ENCODE data around the gene SEC24D. TPM values are rescaled to one million over a fixed set of nuclear protein-coding genes. Genes with fewer than 3 reads are reported as not detected.

The SEC24D gene
- total and polyA plus RNA-seq, 2 of the 8 experiments (the other 6 are each of a cell fraction or from before 2014, with no cell fraction given), result 28.9 to 91.6 TPM

DNA sequence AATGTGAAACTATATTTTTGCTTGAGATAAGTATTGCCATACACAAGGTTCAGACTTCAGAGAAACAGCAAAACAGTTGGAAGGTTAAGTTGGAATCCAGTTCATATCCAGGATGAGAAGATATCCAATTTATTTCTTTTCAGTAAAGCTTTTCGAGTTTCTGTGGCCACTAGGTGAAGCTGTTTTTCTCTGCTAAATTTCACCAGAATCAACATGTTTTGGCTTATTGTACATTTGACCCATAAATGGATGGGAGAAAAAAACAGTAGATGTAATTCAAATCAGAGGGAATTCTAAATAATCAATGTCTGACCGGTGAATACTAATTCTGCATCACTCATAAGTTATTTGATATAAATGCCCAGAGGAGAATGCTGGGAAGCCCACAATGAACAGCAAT is 159.8 kb downstream of the SEC24D start:
- no peak overlapping the region for H2BK15ac ChIP-seq (ENCODE audit: low read length)
- FAIRE-seq (no peak), DNase-seq (ENCODE audit: low read depth in 1 of 2, low spot score in 2 of 2) (no peak)
- H3K27me3 ChIP-seq (replicated peaks in 1 of 4; ENCODE audit: control insufficient read depth in 3 of 4, extremely low read depth in 1 of 4, insufficient read depth in 3 of 4, low read length in 3 of 4), result no peaks in the 10 kb centered on the region
- no peak overlapping the region for H3K56ac ChIP-seq (replicated peaks; ENCODE audit: insufficient read length, low read depth, low read length)
- no peak overlapping the region for H3K4me2 ChIP-seq (ENCODE audit: insufficient read depth in 1 of 2, low read depth in 2 of 2, low read length in 2 of 2)
- no peaks in the 10 kb centered on the region for H3K79me1 ChIP-seq (ENCODE audit: low read depth, low read length)
- H3K14ac ChIP-seq (ENCODE audit: insufficient read length), result no peak overlapping the region
- H2BK20ac ChIP-seq (ENCODE audit: low read length), result no peak overlapping the region
- H3K9ac ChIP-seq (replicated peaks in 1 of 4; ENCODE audit: extremely low read depth in 1 of 4, low read depth in 3 of 4, low read length in 3 of 4), result no peak overlapping the region
- H2AFZ ChIP-seq (ENCODE audit: low read length), result no peak overlapping the region
- no peak overlapping the region for H2BK120ac ChIP-seq (replicated peaks; ENCODE audit: low read depth, low read length)
- H3K79me2 ChIP-seq (ENCODE audit: control insufficient read depth in 1 of 2, insufficient read depth in 2 of 2, low read length in 2 of 2), result no peaks in the 10 kb centered on the region
- H3K4me1 ChIP-seq (replicated peaks in 1 of 4; ENCODE audit: control insufficient read depth in 3 of 4, insufficient read depth in 4 of 4, low read length in 3 of 4), result no peaks in the 10 kb centered on the region
- no peaks in the 10 kb centered on the region for H3K36me3 ChIP-seq (ENCODE audit: control insufficient read depth in 2 of 4, insufficient read depth in 4 of 4, low read length in 3 of 4)
- TF ChIP-seq, protein P1, sequence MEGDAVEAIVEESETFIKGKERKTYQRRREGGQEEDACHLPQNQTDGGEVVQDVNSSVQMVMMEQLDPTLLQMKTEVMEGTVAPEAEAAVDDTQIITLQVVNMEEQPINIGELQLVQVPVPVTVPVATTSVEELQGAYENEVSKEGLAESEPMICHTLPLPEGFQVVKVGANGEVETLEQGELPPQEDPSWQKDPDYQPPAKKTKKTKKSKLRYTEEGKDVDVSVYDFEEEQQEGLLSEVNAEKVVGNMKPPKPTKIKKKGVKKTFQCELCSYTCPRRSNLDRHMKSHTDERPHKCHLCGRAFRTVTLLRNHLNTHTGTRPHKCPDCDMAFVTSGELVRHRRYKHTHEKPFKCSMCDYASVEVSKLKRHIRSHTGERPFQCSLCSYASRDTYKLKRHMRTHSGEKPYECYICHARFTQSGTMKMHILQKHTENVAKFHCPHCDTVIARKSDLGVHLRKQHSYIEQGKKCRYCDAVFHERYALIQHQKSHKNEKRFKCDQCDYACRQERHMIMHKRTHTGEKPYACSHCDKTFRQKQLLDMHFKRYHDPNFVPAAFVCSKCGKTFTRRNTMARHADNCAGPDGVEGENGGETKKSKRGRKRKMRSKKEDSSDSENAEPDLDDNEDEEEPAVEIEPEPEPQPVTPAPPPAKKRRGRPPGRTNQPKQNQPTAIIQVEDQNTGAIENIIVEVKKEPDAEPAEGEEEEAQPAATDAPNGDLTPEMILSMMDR (IDR thresholded peaks at IDR 0.05; ENCODE audit: control extremely low read depth in 1 of 3, insufficient read depth in 1 of 3, low read depth in 1 of 3, low read length in 3 of 3), result peak in 1 of 3 experiments; percentile 14; a peak in 1 of 4 replicates
- TF ChIP-seq RAD21 (IDR thresholded peaks at IDR 0.05 in 1 of 2, conservative IDR thresholded peaks at IDR 0.05 in 1 of 2; ENCODE audit: low read depth in 2 of 2, low read length in 2 of 2), result no peak
- H3K4me3 ChIP-seq (ENCODE audit: extremely low read depth in 1 of 4, insufficient read depth in 2 of 4, low read depth in 3 of 4, low read length in 4 of 4), result no peak overlapping the region
- no peak overlapping the region for H4K91ac ChIP-seq (replicated peaks; ENCODE audit: insufficient read length, low read length)
- H2AK5ac ChIP-seq (ENCODE audit: low read depth, low read length), result no peak overlapping the region
- no peak overlapping the region for H3K23ac ChIP-seq (ENCODE audit: insufficient read length)
- H3K18ac ChIP-seq (ENCODE audit: extremely low read depth, low read length), result no peak overlapping the region
- POLR2A ChIA-PET (ENCODE audit: partially characterized antibody), result no interaction called here
- no peak overlapping the region for H4K8ac ChIP-seq (ENCODE audit: extremely low read depth, insufficient read depth, low read length)
- H3K27ac ChIP-seq (ENCODE audit: low read depth, low read length), result no peak overlapping the region
- 77% methylated on average over 2 of the region's 2 CpGs; no CpG with 5 or more reads in 1 of the 2 experiments for WGBS, 2 experiments (ENCODE audit: extremely low coverage in 1 of 2, insufficient coverage in 1 of 2, insufficient read length in 1 of 2, insufficient replicate concordance in 2 of 2, low coverage in 1 of 2, low lambda C conversion rate in 2 of 2, missing lambda C conversion rate in 1 of 2)
- H3K23me2 ChIP-seq (ENCODE audit: low read depth, low read length), result no peaks in the 10 kb centered on the region
- no peak overlapping the region for H2BK12ac ChIP-seq (ENCODE audit: low read depth, low read length)
- no peaks in the 10 kb centered on the region for H4K20me1 ChIP-seq (replicated peaks in 1 of 2; ENCODE audit: control insufficient read depth in 1 of 2, insufficient read depth in 2 of 2, low read length in 2 of 2)
- H4K5ac ChIP-seq (ENCODE audit: insufficient read length, low read depth, low read length), result no peak overlapping the region
- H3K9me3 ChIP-seq (ENCODE audit: insufficient read depth in 2 of 2, low read depth in 1 of 2, low read length in 1 of 2), result no peaks in the 10 kb centered on the region
- H2BK5ac ChIP-seq (ENCODE audit: low read depth, low read length), result no peak overlapping the region
- H3K4ac ChIP-seq (replicated peaks; ENCODE audit: insufficient read length, low read depth, low read length), result no peak overlapping the region
- CTCF ChIA-PET (ENCODE audit: partially characterized antibody), result interaction anchor here (1.0 to 1.8 kb wide), 2 partner anchors 9 to 18 kb away, joined by 3 to 4 read pairs; partner anchors contain the start of gene METTL14
